ENCODE measurements around the gene MYL3. TPM values are rescaled to one million over a fixed set of nuclear protein-coding genes. Genes with fewer than 3 reads are reported as not detected.

Gene MYL3
- total RNA-seq, 4 donors from 2014 or later = 1.5 to 17.3 TPM; not detected in 2

DNA sequence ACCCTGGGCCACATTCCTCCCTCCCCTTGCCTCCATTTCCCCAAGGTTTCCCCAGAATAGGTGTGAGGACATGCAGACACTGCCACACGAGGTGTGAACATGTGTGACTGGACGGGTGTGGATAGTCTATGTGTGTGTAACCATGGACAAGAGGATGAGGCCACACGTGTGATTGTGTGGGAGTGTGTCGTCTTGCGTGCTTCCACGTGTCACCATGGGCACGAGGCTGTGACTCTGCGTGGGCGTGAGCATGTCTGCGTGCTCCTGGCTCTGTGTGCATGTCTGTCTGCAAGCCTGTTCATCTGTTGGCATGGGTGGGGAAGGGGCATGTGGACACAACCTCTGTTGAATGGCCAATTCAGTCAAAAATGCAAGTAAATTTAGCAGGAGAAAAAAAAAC, 6.2 kb upstream of the MYL3 start:
- Histone ChIP-seq H3K9me3 (no peaks in the 10 kb centered on the region), H3K4me3 (no peak overlapping the region)
- no peak for DNase-seq

DNA sequence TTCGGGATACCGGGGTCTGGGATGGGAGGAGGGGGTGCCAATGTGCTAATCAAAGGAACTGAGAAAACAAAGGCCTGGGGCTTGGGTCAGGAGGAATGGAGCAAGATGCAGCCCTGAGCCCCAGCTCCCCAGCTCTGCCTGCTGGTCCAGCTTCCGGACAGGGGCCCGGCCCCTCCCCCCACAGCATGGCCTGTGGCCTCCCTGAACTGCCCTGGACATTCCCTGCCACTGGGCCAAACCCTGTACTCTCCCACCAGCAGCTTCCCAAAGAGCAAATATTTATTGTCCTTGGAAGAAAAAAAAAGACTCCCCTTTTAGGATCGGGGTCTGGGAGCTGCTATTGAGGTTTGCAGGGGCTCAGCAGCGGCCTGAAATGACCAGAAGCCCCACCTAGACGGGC, 5.7 kb upstream of the MYL3 start:
- Histone ChIP-seq H3K27ac (no peak overlapping the region), H3K4me3 (no peak overlapping the region), H3K27me3 (no peaks in the 10 kb centered on the region), H3K4me1 (peaks cover 0 to 15% (median 0%) of the 10 kb centered on the region in 4 donors), H3K9me3 (no peaks in the 10 kb centered on the region), H3K36me3 (no peaks in the 10 kb centered on the region)
- TF ChIP-seq POLR2A (IDR thresholded peaks at IDR 0.05) = no peak
- TF ChIP-seq, protein P1, sequence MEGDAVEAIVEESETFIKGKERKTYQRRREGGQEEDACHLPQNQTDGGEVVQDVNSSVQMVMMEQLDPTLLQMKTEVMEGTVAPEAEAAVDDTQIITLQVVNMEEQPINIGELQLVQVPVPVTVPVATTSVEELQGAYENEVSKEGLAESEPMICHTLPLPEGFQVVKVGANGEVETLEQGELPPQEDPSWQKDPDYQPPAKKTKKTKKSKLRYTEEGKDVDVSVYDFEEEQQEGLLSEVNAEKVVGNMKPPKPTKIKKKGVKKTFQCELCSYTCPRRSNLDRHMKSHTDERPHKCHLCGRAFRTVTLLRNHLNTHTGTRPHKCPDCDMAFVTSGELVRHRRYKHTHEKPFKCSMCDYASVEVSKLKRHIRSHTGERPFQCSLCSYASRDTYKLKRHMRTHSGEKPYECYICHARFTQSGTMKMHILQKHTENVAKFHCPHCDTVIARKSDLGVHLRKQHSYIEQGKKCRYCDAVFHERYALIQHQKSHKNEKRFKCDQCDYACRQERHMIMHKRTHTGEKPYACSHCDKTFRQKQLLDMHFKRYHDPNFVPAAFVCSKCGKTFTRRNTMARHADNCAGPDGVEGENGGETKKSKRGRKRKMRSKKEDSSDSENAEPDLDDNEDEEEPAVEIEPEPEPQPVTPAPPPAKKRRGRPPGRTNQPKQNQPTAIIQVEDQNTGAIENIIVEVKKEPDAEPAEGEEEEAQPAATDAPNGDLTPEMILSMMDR (IDR thresholded peaks at IDR 0.05) = no peak
- DNase-seq = no peak

More for the DNA sequence above, 6.2 kb upstream of the MYL3 start:
- H3K4me1 ChIP-seq = peaks cover 0 to 15% (median 0%) of the 10 kb centered on the region in 4 donors
- H3K27me3 ChIP-seq = no peaks in the 10 kb centered on the region
- H3K36me3 ChIP-seq = no peaks in the 10 kb centered on the region
- no peak overlapping the region for H3K27ac ChIP-seq
- TF ChIP-seq, protein P1 (IDR thresholded peaks at IDR 0.05) = no peak
- TF ChIP-seq POLR2A (IDR thresholded peaks at IDR 0.05) = no peak

DNA sequence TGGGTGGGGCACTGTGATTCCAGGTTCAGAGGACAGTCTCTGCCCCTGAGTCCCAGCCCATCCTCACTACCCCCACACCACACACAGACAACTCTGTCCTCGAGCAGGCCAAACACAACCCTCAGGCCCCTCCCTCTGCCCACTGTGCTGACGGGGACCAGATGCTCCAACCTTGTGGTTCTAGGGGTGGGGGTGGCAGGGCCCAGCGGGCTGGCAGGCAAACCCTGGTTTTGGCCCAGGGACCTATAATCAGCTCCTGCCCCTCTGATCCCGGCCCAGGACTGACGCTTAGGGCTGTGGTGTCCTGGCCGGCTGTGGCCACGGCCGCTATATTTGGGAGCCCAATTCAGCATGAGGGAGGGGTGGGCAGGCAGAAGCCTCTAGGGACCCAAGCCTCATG, 5.0 kb upstream of the MYL3 start:
- DNase-seq = no peak
- H3K4me1 ChIP-seq = peaks cover 0 to 15% (median 0%) of the 10 kb centered on the region in 4 donors
- H3K9me3 ChIP-seq = no peaks in the 10 kb centered on the region
- TF ChIP-seq, protein P1 (IDR thresholded peaks at IDR 0.05) = no peak
- TF ChIP-seq POLR2A (IDR thresholded peaks at IDR 0.05) = no peak
- H3K27ac ChIP-seq = peak overlapping the region; percentile 10 to 64 (median 26)
- no peaks in the 10 kb centered on the region for H3K27me3 ChIP-seq
- no peaks in the 10 kb centered on the region for H3K36me3 ChIP-seq
- no peak overlapping the region for H3K4me3 ChIP-seq

DNA sequence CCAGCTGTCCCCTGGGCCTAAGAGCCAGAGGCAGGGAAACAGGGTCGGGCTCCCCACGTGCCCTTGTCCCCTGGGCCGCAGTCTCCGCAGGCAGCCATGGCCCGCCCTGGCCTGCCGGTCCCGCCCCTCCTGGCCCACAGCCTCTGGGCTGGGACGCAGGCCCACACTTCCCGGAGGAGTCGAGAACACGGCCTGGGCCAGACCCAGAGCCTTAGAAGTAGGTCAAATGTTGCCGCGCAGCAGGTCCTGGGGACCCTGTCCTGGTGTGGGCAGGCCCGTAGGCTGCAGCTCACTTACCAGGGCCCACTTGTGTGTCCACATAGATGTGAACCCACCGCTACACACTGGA, 4.3 kb upstream of the MYL3 start:
- TF ChIP-seq POLR2A (IDR thresholded peaks at IDR 0.05) = no peak
- TF ChIP-seq, protein P1 (IDR thresholded peaks at IDR 0.05) = no peak
- no peaks in the 10 kb centered on the region for H3K9me3 ChIP-seq
- H3K4me3 ChIP-seq = no peak overlapping the region
- peak in 1 of 3 donors; percentile 65 for DNase-seq
- H3K36me3 ChIP-seq = no peaks in the 10 kb centered on the region
- H3K27me3 ChIP-seq = no peaks in the 10 kb centered on the region
- H3K4me1 ChIP-seq = peaks cover 0 to 15% (median 0%) of the 10 kb centered on the region in 4 donors
- peak overlapping the region; percentile 20 to 64 (median 35) for H3K27ac ChIP-seq

DNA sequence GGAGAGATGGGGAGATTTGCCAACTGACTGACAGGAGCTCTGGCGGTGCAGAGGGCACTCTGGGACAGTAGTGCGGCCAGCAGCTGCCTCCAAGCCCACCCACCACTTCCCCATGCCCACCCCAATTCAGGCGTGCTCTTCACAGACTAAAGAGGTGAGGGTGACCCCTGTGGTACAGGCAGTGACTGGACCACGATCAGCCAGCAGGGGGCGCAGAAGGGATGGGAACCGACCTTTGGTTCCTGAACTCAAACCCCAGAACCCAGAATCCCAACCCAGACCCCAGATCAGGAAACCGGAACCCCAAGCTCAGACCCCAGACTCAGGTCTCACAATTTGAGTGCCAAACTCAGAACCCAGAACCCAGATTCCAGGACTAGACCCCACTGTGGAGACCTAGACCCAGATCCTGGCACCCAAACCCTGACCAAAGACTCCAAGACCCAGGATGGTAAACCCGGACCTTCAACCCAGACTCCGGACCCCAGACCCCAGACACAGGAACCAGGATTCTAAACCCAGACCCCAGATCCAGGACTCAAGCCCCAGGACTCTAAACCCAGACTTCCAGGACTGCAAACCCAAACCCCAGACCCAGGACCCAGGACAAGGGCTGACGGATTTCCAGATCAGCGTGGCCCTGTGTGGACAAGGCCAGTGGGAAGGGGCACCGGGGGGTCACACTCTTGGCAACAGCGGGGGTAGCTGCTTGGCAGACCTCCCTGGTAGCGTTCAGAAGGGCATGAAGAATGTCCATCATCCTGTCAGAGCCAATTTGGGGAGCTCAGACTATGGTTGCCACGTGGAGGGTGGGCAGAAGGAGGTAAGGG, 3.7 kb upstream of the MYL3 start:
- TF ChIP-seq, protein P1 (IDR thresholded peaks at IDR 0.05) = peak; percentile 46 to 90 (median 84)
- TF ChIP-seq POLR2A (IDR thresholded peaks at IDR 0.05) = no peak
- Histone ChIP-seq H3K9me3 (no peaks in the 10 kb centered on the region), H3K27ac (peak overlapping the region in 3 of 4 donors; percentile 27 to 64 (median 38)), H3K27me3 (no peaks in the 10 kb centered on the region), H3K4me1 (peaks cover 0 to 15% (median 0%) of the 10 kb centered on the region in 4 donors), H3K36me3 (no peaks in the 10 kb centered on the region), H3K4me3 (no peak overlapping the region)
- peak; percentile 83 to 93 (median 86) for DNase-seq
